Aorta (tissue), 5 donors: ENCODE data around the gene MMP25. TPM values are rescaled to one million over a fixed set of nuclear protein-coding genes. Genes with fewer than 3 reads are reported as not detected.

Experiments
- ATAC-seq: fragments of 200-7000 bp; cut with Tn5 transposase; one replicate; pipeline ENCODE4 v1.9.1; 2022; ENCODE audit warnings: moderate library complexity; ENCODE audit not compliant: low FRiP score
- DNase-seq, 2 donors: peaks; one replicate each; pipeline ENCODE4 v3.0.0-alpha.2; 2020
- H3K27ac ChIP-seq, 2 donors: one replicate each; pipeline ENCODE4 v1.5.1; 2013; ENCODE audit warnings: low read length in 2 of 2, mild to moderate bottlenecking in 2 of 2, moderate library complexity in 2 of 2, control low read depth in 1 of 2, inconsistent platforms in 1 of 2, low read depth in 1 of 2
- H3K27me3 ChIP-seq, 2 donors: one replicate each; pipeline ENCODE4 v1.6.1; 2013; ENCODE audit warnings: control low read depth in 1 of 2, low read length in 1 of 2, mild to moderate bottlenecking in 1 of 2, moderate library complexity in 1 of 2; ENCODE audit not compliant: insufficient read depth in 2 of 2, control insufficient read depth in 1 of 2
- H3K36me3 ChIP-seq, 2 donors: one replicate each; pipeline ENCODE4 v1.6.1; 2013; ENCODE audit warnings: control low read depth in 1 of 2, low read length in 1 of 2, mild to moderate bottlenecking in 1 of 2; ENCODE audit not compliant: insufficient read depth in 2 of 2, control insufficient read depth in 1 of 2
- H3K4me1 ChIP-seq, 2 donors: one replicate each; pipeline ENCODE4 v1.6.1; 2013; ENCODE audit warnings: low read length in 2 of 2, control low read depth in 1 of 2, mild to moderate bottlenecking in 1 of 2, moderate library complexity in 1 of 2; ENCODE audit not compliant: insufficient read depth in 2 of 2, control insufficient read depth in 1 of 2
- H3K4me3 ChIP-seq, 2 donors: one replicate each; pipeline ENCODE4 v1.5.1; 2013; ENCODE audit warnings: low read length in 2 of 2, control low read depth in 1 of 2, mild to moderate bottlenecking in 1 of 2
- H3K9me3 ChIP-seq: one replicate; pipeline ENCODE4 v1.6.1; 2013; ENCODE audit warnings: mild to moderate bottlenecking, low read length; ENCODE audit not compliant: control insufficient read depth
- WGBS, 2 donors: extraction: QIAGEN DNeasy Blood & Tissue Kit; methylation state at CpG; one replicate each; pipeline ENCODE4 v1.1.7; 2013; 5-methylcytosine and 5-hydroxymethylcytosine counted together
- intact Hi-C, 2 donors: fragments of 100-400 bp; cut with DNase I; formaldehyde crosslinking; loops; one replicate each; pipeline versions ENCODE4 v1.14.2 to v1.15.0; 2022
- polyA plus RNA-seq, 2 donors: library from polyadenylated mRNA; stranded (reverse); fragments of 200-250 nt; gene quantifications; one replicate each; pipeline ENCODE4 v1.2.3, GENCODE V29; 2013
- total RNA-seq, 2 donors: library from RNA; stranded (reverse); fragmentation: NEBNext Ultra II Directional; extraction: Animal tissue kit (Norgen Biotek cat#: 25700); gene quantifications; one replicate each; pipeline ENCODE4 v1.2.1, GENCODE V29; 2021
- donor health status: healthy with polysubstance abuse.
- donor health status: Bipolar disorder and iron deficiency.
- donor health status: DM: no; HTN: no; CAD: no.
- donor health status: DM: no; HTN: no; CAD: no.
- donor health status: DM: yes; HTN: yes; CAD: no.

Gene MMP25
- total and polyA plus RNA-seq, 4 donors: 0.36 to 11.4 (median 2.0) TPM

GRCh38 chr16:3098459-3099394 lies 52.4 kb downstream of the MMP25 start, which contains the start of gene ZSCAN10:
ZSCAN10 (minus strand) TSS chr16:3099294; CDS start chr16:3092937, 6,357 bp downstream.
- Histone ChIP-seq H3K27ac (no peak within 1 kb of the TSS), H3K4me3 (no peak within 1 kb of the TSS), H3K27me3 (no peaks in the 10 kb centered on the region), H3K36me3 (no peaks in the 10 kb centered on the region), H3K9me3 (no peaks in the 10 kb centered on the region), H3K4me1 (no peaks in the 10 kb centered on the region)
- ATAC-seq: no peak
- intact Hi-C loops: no loop called here
- no peak for DNase-seq
- 15 to 23% methylated on average over 21 of the region's 21 CpGs for WGBS, 2 donors

GRCh38 chr16:3099395-3099731 lies 53.0 kb downstream of the MMP25 start:
- Histone ChIP-seq H3K4me1 (no peaks in the 10 kb centered on the region), H3K9me3 (no peaks in the 10 kb centered on the region), H3K27ac (no peak overlapping the region), H3K27me3 (no peaks in the 10 kb centered on the region), H3K4me3 (no peak overlapping the region), H3K36me3 (no peaks in the 10 kb centered on the region)
- DNase-seq: no peak
- intact Hi-C loops: no loop called here
- ATAC-seq: no peak
- 17 to 19% methylated on average over 5 of the region's 5 CpGs for WGBS, 2 donors

- no peak overlapping the region for H3K27ac ChIP-seq
- H3K4me1 ChIP-seq: no peaks in the 10 kb centered on the region
- ATAC-seq (peak; percentile 92), DNase-seq (peak; percentile 95)
- no peaks in the 10 kb centered on the region for H3K9me3 ChIP-seq
- WGBS, 2 donors: 1 to 2% methylated on average over 37 to 39 of the region's 39 CpGs
- H3K27me3 ChIP-seq: no peaks in the 10 kb centered on the region
- H3K4me3 ChIP-seq: no peak overlapping the region
- no peaks in the 10 kb centered on the region for H3K36me3 ChIP-seq
- intact Hi-C loops: no loop called here
These were observed 53.6 kb downstream of the MMP25 start for GRCh38 chr16:3099732-3100499.

- H3K4me1 ChIP-seq: no peaks in the 10 kb centered on the region
- no peak overlapping the region for H3K27ac ChIP-seq
- 49 to 53% methylated on average over 29 of the region's 29 CpGs for WGBS, 2 donors
- ATAC-seq (no peak), DNase-seq (peak in 1 of 2 donors; percentile 46)
- intact Hi-C loops: no loop called here
- H3K36me3 ChIP-seq: no peaks in the 10 kb centered on the region
- H3K9me3 ChIP-seq: no peaks in the 10 kb centered on the region
- H3K27me3 ChIP-seq: no peaks in the 10 kb centered on the region
- H3K4me3 ChIP-seq: no peak overlapping the region
These were observed 54.9 kb downstream of the MMP25 start for GRCh38 chr16:3101018-3101840.

GRCh38 chr16:3101841-3102470 lies 55.6 kb downstream of the MMP25 start:
- Histone ChIP-seq H3K4me1 (no peaks in the 10 kb centered on the region), H3K36me3 (no peaks in the 10 kb centered on the region), H3K27me3 (no peaks in the 10 kb centered on the region), H3K27ac (no peak overlapping the region), H3K4me3 (no peak overlapping the region), H3K9me3 (no peaks in the 10 kb centered on the region)
- 33 to 39% methylated on average over 27 of the region's 27 CpGs for WGBS, 2 donors
- DNase-seq: peak in 1 of 2 donors; percentile 49
- ATAC-seq: peak; percentile 33
- intact Hi-C loops: no loop called here

GRCh38 chr16:3106205-3106928 lies 60.0 kb downstream of the MMP25 start:
- H3K4me1 ChIP-seq: no peaks in the 10 kb centered on the region
- no peaks in the 10 kb centered on the region for H3K27me3 ChIP-seq
- intact Hi-C loops: loop anchor here in 1 of 2 donors (5.0 kb wide), 1 partner anchor 49 kb away; no protein-coding TSS in a partner anchor
- H3K36me3 ChIP-seq: no peaks in the 10 kb centered on the region
- H3K27ac ChIP-seq: peak overlapping the region in 1 of 2 donors; percentile 28
- peak overlapping the region in 1 of 2 donors; percentile 62 for H3K4me3 ChIP-seq
- H3K9me3 ChIP-seq: no peaks in the 10 kb centered on the region
- DNase-seq (peak; percentile 94 to 96), ATAC-seq (peak; percentile 94)
- WGBS, 2 donors: 1 to 3% methylated on average over 54 to 74 of the region's 74 CpGs
